ENCODE results near the gene TMEM242. TPM values are rescaled to one million over a fixed set of nuclear protein-coding genes. Genes with fewer than 3 reads are reported as not detected.

Gene TMEM242
- total RNA-seq, 2 donors from 2014 or later = 10.8 to 11.9 TPM

DNA sequence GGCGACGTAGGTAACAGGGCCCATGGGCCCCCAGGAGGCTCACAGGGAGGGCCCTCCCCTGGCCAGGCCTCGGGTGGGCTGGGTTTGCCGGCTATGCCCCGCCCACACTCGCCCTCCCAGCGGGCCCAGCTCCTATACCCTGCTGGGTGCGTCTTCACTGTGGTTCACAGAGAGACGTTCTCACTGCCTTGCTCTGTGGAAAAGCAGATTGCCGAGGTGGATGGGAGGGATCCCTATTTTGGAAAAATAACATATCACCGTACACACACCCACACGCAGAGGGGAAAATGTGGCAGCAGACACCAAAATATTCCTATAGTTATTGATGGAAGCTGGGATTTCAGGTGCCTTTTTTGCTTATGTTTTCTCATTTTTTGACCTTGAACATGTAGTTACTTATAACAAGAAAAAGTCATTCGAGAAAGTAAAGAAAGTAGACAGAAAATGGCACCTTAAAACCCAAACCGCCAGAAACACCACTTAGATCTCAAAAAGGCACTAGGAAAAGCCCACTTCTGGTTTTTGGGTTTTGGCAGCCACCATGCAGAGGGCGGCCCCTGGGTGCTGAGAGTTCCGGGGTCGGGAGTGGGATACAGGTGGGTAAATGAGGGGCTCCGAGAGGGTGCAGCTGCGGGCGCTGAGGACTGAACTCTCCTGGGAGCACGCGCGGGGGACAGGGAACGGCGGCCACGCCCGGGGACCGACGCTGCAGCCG is 49.4 kb downstream of the TMEM242 start:
- Histone ChIP-seq H3K27ac (peak overlapping the region; percentile 22), H3K9ac (ENCODE audit: low read depth in 2 of 2, low read length in 2 of 2) (peak overlapping the region; percentile 51 to 79)
- TF ChIP-seq CTCF (IDR thresholded peaks at IDR 0.05) = no peak

DNA sequence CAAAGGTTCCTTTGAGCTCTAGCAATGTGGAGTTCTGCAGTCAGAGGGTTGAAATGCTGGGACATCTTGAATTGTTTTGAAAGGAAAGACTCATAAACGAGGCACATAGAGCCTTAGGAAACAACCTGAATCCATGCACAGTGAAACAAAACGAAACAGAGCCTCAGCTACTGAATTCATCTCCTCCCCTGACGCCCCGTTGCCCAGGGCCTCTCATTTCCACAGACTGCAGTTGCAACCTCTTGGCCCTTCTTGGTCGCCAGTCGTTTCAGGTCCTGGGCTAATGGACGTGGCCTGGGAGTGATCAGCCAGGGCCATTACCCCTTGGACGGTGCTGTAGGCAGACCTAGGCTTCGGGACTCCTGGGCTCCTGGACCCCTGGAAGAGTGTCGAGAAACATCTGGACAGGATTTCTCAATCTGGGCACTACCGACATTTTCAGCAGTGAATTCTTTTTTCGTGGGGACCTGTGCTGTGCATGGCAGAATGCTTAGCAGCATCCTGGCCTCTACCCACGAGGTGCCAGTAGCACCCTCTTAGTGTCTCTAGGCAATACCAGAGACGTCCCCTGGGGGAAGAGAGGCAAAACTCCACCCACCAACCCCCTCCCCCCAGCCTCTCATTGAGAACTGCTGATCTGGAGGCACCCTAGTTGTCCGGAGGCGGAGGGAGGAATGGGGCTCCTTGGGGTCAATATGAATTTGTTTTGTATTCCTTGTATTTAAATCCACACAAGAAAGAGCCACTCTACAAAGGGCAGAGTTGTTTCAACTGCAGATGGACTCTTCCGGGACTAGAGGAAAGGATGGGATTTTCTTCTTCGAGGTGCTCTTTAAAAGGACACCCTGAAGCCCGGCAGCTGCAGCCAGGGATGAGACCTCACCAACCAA is 50.2 kb downstream of the TMEM242 start:
- Histone ChIP-seq H3K4me3 (no peak overlapping the region), H3K9me3 (no peaks in the 10 kb centered on the region)

More for the DNA sequence above, 49.4 kb downstream of the TMEM242 start:
- Histone ChIP-seq H3K9me3 (no peaks in the 10 kb centered on the region), H3K4me1 (no peaks in the 10 kb centered on the region), H3K4me3 (peak overlapping the region; percentile 78), H3K36me3 (no peaks in the 10 kb centered on the region), H3K27me3 (no peaks in the 10 kb centered on the region)
- intact Hi-C loops (cut with DNase I) = loop anchor here (5.0 to 10.0 kb wide), 2 partner anchors 37 to 239 kb away; no protein-coding TSS in a partner anchor
- peak; percentile 66 for DNase-seq

GRCh38 chr6:157272372-157272771 is 50.9 kb downstream of the TMEM242 start:
- H3K9ac ChIP-seq (ENCODE audit: low read depth in 2 of 2, low read length in 2 of 2) = no peak overlapping the region
- no peaks in the 10 kb centered on the region for H3K36me3 ChIP-seq
- no peak for TF ChIP-seq CTCF (IDR thresholded peaks at IDR 0.05)
- H3K9me3 ChIP-seq = no peaks in the 10 kb centered on the region
- no peak overlapping the region for H3K4me3 ChIP-seq
- H3K27me3 ChIP-seq = no peaks in the 10 kb centered on the region
- no peak for DNase-seq
- no peaks in the 10 kb centered on the region for H3K4me1 ChIP-seq
- intact Hi-C loops (cut with DNase I) = loop anchor here (5.0 to 10.0 kb wide), 2 partner anchors 35 to 238 kb away; no protein-coding TSS in a partner anchor
- no peak overlapping the region for H3K27ac ChIP-seq

More for the DNA sequence above, 50.2 kb downstream of the TMEM242 start:
- Histone ChIP-seq H3K36me3 (no peaks in the 10 kb centered on the region), H3K27me3 (no peaks in the 10 kb centered on the region), H3K27ac (no peak overlapping the region), H3K9ac (ENCODE audit: low read depth in 2 of 2, low read length in 2 of 2) (no peak overlapping the region), H3K4me1 (no peaks in the 10 kb centered on the region)
- no peak for DNase-seq
- no peak for TF ChIP-seq CTCF (IDR thresholded peaks at IDR 0.05)
- intact Hi-C loops (cut with DNase I) = loop anchor here (5.0 to 10.0 kb wide), 2 partner anchors 36 to 238 kb away; no protein-coding TSS in a partner anchor

DNA sequence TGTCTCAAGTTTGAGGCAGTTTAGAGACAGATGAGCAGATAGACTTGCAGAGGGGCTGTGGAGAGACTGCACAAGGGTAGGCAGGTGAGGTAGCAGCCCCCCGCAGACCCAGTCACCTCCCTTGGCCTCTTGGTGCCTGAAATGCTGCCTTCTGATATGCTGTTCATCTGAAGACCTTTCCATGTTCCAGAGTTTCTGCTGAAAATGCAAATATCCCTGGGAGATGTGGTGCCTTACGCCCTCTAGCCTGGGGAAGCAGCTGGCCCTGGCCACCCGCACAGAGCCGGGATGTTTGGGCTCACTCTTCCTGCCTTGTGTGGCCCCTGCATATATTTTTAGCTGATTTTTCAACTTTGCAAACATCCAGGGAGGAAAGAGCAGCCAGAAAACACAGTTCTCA is 51.4 kb downstream of the TMEM242 start:
- Histone ChIP-seq H3K9me3 (no peaks in the 10 kb centered on the region), H3K4me1 (no peaks in the 10 kb centered on the region), H3K4me3 (no peak overlapping the region), H3K36me3 (no peaks in the 10 kb centered on the region), H3K27ac (no peak overlapping the region), H3K27me3 (no peaks in the 10 kb centered on the region), H3K9ac (ENCODE audit: low read depth in 2 of 2, low read length in 2 of 2) (no peak overlapping the region)
- no peak for DNase-seq
- intact Hi-C loops (cut with DNase I) = loop anchor here (5.0 to 10.0 kb wide), 2 partner anchors 35 to 237 kb away; no protein-coding TSS in a partner anchor
- TF ChIP-seq CTCF (IDR thresholded peaks at IDR 0.05) = no peak

DNA sequence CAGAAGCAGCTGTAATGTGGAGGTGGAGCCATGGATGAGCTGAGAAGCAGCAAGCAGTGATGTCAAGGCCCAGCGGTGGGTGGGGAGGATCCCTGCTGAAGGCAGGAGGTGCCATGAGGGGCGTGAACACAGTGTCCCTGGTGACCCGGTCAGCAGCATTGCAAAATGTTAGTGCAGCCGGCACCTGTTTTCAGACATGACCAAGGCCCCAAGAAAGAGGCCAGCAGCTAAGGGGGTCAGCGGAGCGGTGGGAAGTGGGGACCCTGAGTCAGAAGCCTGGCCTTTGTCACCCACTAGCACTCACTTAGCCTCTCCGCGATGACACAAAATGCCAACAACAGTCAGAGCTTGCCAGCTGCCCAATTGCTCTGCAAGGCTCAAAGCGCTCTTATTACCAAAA is 51.9 kb downstream of the TMEM242 start:
- no peaks in the 10 kb centered on the region for H3K4me1 ChIP-seq
- H3K27me3 ChIP-seq = no peaks in the 10 kb centered on the region
- TF ChIP-seq CTCF (IDR thresholded peaks at IDR 0.05) = no peak
- H3K9me3 ChIP-seq = no peaks in the 10 kb centered on the region
- no peak for DNase-seq
- no peak overlapping the region for H3K27ac ChIP-seq
- H3K4me3 ChIP-seq = no peak overlapping the region
- H3K9ac ChIP-seq (ENCODE audit: low read depth in 2 of 2, low read length in 2 of 2) = no peak overlapping the region
- no peaks in the 10 kb centered on the region for H3K36me3 ChIP-seq
- intact Hi-C loops (cut with DNase I) = loop anchor here (5.0 to 10.0 kb wide), 2 partner anchors 34 to 237 kb away; no protein-coding TSS in a partner anchor
